Limb (tissue), 2 donors: ENCODE results near the gene VWA5B1.

Experiments used
- DNase-seq, 2 donors: peaks; one replicate each; pipeline ENCODE4 v3.0.0-alpha.2; 2016; ENCODE audit errors: extremely low spot score in 2 of 2

The VWA5B1 gene

DNA sequence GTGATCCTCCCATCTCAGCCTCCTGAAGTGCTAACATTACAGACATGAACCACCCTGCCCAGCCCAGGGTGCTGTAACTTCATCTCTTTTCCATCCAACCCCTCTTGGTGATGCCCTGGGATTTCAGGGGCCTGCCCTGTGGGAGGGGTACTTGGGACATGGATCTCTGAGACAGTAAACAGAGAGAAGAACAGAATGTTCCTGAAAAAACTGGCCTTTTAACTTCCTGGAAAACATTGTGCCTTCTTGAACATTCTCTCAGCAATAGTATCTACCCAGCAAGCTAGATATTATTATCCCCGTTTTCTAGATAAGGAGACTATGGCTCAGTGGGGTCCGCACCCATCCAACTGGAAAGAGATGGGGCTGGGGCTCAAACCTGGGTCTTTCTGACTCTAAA is 57.0 kb downstream of the VWA5B1 start:
- no peak for DNase-seq

DNA sequence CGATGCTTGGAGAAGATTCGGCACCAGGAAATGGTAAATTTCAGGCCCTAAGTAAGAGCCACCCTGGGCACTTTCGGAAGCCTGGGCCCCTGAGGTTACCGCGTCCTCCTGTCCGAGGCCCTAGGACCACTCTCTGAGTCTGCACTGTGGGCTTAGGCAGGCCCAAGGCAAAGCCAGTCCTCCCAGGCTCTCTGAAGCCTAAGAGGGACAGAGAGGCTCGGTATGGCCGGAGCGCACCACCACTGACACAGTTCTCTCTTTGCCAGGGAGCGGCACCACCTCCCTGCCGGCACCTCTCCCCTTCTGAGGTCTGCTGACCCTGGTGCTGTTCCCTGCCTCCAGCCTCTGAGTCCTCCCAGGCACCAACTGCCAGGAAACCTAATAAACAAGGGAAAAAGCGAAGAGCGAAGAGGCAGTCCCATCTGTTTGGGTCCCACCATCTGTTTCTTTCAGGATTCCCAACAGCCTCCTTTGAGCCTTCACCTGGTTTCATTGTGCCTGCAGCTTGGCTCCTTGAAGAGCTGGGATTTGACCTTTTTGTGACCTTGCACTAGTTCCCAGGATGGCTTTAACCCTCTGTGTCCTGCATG is 57.7 kb downstream of the VWA5B1 start:
- no peak for DNase-seq

DNA sequence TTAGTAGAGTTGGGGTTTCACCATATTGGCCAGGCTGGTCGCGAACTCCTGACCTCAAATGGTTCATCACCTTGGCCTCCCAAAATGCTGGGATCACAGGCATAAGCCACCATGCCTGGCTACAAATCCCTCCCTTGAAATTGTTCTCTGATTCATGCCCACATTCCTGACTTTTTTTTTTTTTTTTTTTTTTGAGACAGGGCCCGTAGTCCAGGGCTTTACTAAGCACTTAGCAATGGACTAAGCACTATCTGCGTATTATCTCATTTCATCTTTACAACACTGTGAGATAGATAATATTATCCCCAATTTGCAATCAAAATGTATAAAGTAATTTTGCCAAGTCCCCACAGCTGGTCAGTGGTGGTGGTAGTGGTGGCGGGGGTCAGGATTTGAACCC is 58.9 kb downstream of the VWA5B1 start:
- DNase-seq: no peak

DNA sequence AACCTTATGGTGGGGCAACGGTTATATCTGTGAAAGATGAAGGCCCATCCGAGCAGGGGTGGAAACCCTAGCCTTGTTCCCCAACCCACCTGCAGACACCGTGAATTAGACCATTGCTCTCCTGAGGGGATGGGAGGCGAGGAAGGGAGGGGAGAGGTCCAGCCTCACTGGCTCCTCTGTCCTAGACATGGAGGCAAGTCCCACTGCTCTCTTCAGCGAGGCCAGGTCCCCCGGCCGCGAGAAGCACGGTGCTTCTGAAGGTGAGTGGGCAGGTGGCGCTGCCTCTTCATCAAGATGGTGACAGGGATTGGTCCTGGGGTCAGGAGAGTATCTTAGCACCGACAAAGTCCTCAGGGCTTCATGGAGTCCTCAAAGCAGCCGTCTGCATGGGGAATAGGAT is 59.3 kb downstream of the VWA5B1 start:
- DNase-seq: no peak

DNA sequence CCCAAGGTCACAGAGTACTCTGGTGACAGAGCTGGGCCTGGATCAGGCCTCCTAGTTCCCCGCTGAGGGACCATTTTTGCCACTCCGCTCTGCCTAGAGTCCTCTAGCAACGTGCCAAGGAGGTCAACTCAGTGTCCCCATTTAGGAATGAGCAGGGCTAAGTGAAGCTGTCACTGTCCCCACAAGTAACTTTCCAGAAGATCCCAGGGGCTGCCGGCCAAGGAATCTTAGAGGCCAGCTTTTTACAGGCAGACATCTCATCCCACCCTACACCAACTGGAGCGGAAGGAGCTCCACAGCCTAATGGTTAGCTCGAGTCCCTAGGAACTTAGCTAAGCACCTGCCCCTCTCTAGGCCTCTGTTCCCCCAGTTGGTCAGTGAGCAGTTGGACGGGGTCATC is 59.7 kb downstream of the VWA5B1 start:
- DNase-seq: no peak

DNA sequence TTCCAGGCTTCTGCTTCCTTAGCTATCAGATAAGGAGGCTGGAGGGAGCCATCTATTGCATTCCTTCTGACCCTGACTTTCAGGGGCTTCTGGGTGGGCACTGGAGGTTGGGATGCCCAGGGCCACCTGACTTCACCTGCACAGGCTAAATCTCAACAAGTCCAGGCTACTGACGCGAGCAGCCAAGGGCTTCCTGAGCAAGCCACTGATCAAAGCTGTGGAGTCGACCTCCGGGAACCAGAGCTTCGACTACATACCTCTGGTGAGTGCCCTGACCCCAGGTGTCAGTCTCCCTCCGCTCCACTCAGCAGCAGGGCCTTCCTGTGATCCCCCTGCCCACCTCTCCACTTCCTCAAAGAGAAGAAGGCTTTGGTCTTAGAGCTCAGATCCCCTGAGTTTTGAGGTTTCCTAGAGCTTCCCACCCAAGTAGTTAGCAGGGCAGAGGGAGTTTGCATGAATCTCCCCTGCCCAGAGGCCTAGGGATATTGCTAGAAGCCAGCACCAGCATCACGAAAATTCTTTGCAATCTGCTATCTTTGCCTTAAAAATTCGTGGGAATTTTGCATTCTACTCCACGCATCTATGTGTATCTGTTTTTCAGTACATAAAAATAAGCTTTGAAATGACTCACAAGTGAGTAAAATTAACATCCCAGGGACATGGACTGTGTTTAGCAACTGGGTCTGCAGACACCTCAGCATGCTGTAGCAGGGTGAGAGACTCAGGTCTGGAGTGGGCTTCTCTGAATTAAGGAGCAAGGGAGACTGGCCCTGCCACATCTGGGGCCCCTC is 61.4 kb downstream of the VWA5B1 start:
- no peak for DNase-seq

DNA sequence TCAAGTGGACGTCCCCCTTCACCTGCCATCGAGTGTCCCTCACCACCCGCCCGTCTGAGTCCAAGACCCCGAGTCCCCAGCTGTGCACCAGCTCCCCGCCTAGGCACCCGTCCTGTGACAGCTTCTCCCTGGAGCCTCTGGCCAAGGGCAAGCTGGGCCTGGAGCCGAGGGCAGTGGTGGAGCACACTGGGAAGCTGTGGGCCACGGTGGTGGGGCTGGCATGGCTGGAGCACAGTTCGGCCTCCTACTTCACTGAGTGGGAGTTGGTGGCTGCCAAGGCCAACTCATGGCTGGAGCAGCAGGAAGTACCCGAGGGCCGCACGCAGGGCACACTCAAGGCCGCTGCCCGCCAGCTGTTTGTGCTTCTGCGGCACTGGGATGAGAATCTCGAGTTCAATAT is 63.2 kb downstream of the VWA5B1 start:
- DNase-seq: no peak

DNA sequence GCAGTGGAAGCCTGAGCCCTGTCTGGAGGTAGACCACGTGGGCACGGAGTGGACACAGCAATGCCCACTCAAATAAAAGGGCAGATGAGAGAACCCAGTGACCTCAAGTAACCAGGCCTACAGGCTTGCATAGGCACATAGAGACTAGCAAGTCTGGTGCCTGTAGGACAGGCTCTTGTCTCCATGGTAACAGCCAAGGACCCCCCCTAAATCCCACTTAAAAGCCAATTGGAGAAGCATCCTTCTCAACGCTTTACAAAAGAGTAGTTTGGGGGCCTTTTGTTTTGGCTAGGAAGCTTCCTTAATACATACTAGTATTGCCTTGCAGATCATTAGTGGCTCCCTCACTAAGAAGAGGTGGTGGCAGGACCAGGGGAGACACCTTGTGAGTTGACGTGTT is 63.9 kb downstream of the VWA5B1 start:
- no peak for DNase-seq

DNA sequence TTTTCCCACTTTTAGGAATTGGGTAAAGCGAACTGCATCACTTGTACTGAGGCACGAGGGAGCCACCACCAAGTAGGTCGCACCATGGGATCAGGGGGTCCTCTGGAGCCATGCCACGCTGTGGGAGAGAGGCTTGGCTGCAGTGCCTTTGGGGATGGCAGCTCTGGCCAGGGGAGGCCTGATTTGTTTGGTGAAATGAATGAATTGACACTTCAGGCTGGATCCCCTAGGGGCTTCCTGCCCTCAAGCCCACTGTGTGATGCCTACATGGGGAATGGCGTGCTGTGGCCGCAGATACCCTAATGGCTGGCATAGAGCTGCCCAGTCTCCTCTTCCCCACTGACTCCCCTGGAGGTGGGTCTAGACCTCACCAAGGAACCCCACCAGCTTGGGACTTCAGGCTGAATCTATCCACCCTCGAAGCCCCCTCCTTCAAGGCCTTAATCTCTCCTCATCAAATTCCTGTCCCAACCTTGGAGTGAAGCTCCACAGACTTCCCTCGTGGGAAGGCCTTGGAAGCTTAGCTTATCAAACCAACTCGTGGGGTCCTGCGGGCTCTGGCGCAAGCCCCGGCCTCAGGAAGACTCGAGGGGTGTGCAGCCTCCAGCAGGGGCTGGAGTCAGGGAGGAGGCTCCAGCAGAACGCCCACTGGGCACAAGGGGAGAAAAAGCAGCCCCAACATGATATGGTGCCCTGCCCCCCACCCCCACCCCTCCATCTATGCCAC is 64.6 kb downstream of the VWA5B1 start:
- DNase-seq: no peak

DNA sequence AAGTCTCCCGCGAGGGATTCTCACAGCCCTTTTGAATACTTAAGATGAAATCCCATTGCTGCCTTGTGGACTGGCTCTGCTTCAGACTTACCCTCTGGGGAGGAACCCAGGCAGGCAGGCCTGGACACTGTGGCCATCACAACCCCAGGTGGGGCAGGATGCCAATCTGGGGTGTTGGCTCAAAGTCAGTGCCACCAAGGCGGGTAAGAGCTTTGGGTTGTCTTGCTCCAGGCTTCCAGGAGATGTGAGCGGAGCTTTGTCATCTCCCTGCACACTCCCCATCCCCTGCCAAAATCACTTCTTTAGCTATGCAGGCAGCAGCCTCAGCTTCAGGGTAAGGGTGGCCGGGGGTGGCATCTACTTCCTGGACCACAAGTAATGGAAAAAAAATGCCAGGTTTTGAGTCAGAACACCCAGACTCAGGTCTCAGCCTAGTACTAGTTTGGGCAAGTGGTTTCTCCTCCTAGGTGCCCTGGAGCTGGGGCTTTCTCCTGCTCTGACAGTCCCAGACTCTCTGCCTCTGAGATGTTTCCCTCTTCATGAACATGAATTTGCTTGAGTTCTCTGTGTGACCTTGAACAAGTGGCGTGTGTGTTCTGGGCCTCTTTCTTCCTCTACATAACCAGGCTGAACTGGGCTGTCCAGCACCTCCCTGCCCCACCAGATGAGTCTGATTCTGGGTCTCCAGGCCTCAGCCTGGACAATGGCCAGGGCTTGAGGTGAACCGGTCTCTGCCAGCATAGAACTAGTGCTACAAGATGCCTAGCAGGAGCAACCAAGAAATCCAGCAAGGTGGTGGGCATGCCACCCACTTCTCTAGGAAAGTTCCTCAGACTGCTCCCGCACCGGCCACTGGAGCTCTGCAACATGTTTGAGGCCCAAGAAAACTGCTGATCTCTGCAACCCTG is 65.4 kb downstream of the VWA5B1 start:
- no peak for DNase-seq

DNA sequence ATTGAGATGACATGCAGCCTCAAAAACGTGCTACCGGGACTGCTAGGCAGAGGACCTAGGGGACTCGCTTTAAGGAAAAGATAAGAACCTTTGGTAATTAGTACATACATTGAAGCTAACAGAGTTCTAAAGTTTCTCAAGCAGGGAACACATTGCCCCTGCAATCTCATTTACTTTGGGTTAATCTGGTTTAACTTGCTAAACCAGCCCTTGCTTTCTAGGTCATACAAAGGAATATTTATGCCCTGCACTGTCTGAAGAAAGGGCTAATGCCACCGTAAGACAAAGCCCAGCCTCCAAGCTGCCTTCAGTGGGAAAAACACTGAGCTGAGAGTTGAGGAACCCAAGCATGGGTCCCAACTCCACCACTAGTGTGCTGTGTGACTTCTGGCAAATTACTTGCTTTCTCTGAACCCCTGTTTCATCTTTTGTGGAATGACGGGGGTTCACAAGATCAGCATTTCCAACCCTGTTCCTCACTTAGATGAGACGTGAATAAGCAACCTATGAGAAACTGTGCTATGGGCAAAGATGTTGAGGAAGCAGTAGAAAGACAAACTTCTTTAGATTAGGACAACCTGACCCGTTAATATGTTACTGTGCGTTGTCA is 66.3 kb downstream of the VWA5B1 start:
- DNase-seq: no peak

DNA sequence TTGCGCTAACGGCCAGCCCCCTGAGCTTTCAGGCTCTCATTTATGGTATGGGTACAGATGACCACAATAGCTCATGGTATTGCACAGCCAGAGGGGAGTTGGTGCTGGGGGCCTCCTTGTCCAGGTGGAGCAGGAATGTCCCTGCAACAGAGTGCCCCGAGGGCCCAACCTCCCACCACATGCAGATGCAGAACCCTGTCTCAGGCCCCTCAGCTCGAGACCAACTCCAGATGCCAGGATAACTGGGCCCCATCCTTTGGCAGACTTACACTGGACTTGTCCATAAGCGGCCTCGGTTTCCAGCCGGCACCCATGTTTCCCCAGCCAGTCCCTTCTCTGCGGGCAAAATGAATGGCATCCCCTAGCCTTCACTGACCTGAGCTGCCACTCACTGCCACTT is 67.1 kb downstream of the VWA5B1 start:
- DNase-seq: no peak

DNA sequence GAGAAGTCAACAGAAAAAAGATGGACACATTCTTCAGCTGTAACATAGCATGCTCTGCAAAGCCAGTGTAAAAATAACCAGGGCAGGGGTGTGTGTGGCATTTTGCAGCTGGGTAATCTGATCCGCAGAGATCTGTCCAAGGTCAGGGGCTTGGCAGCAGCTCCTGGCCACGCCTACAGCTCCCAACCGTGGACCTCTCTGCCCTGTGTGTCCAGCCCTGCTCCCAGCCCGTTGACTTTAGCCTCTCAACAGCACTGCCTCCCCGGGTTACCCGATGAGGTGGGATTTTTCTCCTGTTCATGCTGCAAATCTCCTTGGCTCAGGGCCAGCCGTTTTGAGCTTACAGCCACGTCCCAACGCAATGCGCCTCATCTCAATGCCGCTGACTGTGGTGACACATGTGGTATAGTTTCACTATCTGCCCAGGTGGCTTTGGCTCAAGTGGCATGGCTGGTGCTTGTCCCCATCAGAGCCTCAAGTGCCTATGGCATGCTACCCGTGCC is 68.1 kb downstream of the VWA5B1 start:
- DNase-seq: peak; percentile 42 to 48

DNA sequence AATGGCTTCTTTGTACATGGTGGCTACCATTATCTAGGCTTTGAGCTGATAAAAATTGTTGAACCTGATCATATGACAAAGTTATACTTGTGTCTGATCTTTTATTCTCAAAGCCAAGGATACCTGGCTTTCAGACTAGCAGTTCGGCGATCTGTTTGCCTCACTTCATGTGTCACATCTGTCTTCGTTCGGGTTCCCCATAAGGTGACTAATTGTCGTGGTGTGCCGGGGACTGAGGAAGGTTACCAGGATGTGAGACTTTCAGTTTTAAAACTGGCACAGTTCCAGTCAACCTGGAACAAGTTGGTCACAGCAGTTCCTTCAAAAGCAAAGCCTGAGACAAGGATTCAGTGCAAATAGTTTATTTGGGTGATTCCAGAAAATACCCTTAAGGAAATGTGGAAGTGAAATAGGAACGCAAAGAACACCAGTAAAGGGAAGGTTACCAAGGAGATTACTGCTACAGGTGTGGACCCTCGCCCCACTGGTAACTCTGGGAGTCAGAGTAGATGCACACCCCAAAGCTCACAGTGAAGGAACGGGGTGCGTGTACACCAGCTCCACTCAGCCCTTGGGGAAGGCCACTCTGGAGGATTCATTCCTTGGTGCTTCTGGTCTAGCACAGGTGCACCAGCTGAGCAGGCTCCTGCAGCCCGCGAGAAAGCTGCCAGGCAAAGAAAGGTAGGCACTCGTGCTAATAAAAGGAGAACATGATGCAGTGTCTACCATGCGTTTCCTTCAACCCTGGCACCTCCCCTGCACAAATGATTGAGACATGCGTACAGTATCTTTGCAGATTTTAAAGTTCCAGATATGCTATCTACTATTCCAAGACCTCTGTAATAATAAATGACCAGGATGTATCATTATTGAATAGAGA is 69.0 kb downstream of the VWA5B1 start:
- DNase-seq: no peak

DNA sequence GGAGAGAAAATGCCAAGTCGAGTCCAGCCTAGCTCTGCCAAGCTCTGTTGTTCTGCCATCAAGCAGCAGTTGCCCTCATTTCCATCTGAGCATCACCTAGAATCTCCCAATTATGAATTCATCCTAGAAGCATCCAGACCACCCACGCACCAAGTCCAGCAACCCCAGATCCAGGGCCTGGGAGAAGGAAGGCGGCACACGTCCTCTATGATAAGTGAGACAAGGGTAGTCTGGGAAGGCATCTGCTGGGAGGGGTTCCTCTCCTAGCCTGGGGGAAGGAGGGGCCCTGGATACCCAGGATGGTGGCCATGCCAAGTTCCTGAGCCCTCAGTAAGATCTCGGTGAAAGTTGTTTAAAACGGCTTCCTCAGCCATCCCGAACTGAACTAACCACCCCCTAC is 70.7 kb downstream of the VWA5B1 start:
- DNase-seq: no peak

DNA sequence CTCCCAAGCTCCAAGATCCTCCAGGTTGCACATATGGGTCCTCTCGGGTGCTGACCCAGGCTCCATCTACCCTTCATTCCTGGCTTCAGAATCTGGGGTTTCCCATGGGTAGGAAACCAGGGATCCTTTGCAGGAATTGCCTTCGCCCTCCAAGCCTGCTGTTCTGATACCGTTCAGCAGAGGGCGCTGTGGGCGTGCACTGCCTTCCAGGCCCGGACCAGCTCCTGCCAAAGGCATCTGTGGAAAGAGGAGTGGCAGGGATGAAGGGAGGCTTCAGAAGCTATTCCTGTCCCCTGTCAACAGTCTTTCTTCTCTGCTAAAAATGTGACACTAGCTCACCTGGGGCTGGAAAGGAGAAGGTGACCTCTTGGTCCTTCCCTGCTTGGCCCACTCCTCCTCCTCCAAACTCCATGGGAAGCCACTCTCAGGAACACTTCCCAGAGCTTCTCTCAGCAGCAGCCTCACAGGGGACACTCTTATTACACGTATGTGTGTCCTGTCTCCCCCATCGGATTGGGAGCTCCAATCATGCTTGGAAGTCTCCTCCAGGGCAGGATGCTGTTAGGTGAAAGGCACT is 71.2 kb downstream of the VWA5B1 start:
- DNase-seq: peak in 1 of 2 donors; percentile 76

DNA sequence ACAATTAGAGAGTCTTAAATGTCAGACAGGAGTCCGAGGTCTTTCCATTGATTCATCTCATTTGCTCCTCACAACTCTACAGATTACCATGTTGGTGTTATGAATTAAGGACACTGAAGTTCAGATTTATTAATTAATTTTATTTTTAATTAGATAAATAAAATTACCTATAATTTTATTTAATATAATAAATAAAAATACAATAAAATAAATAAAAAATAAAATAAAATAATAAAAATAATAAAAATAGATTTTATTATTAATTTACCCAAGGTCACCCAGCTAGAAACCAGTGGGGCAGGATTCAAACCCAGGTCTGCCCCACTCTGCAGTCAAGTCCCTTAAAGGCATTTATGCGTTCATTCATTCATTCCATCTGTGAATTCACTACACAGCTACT is 72.2 kb downstream of the VWA5B1 start:
- no peak for DNase-seq

DNA sequence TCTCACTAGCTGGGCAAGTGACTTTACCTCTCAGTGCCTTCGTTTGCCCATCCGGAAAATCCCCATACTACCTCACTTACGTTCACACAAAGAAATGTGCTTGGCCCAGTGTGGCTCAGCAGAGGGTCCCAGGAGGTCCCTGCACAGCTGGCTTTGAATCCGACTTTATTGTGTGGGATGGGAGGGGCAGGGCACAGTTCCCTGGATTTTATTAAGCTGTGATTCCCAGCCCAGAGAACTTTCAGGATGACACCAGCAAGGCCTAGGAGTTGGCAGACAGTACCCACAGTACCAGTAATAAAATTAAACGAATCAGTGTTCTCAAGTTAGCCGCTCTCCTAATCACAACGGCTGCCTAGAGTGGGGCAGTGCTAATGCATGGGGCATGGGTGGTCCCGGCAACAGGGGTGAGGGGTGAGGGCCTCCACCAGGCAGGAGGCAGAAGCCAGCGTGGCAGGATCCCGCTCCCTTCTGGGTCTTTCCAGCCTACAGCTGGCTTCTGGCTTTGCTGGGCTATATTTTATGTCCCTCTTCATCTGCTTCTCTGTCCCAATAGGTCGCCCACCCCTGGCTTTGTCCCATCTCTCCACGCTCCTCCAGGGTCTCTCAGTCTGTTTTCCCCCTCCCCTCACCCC is 74.9 kb downstream of the VWA5B1 start:
- DNase-seq: no peak

DNA sequence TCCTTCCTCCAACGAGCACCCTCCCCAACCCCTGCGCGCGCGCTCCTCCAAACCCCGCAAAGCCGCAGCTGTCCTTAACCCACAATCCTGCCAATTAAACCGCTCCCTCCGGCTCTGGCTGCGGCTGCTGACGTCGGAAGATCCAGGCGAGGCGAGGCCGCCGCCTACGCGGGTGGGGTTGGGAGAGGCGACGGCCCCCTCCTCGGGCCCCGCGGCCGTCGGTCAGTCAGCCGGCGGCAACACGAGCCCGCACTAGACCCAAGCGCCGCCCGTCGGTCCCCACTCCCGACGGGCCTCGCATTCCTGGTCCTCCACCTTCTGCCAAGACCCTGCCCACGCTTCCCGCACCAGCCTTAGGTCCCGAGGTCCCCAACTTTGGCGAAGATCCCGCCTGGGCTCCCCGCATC is 75.4 kb downstream of the VWA5B1 start:
- DNase-seq: peak; percentile 42 to 65
